Ramos (cell line): Measurements from ENCODE around the gene CUBN.

ENCODE experiments used
- in situ Hi-C: fragments of 300-500 bp; cut with MboI; formaldehyde crosslinking; loops from one replicate; pipeline ENCODE4 v1.14.3; 2022; ENCODE audit warnings: low sequenced_read_pairs; ENCODE audit not compliant: unreplicated experiment

The CUBN gene

GRCh38 chr10:16902606-16903005, 227.0 kb downstream of the CUBN start:
- in situ Hi-C loops = no loop called here

GRCh38 chr10:16901106-16901505, 228.5 kb downstream of the CUBN start:
- in situ Hi-C loops = no loop called here

GRCh38 chr10:16896993-16897392, 232.6 kb downstream of the CUBN start:
- in situ Hi-C loops = no loop called here

DNA sequence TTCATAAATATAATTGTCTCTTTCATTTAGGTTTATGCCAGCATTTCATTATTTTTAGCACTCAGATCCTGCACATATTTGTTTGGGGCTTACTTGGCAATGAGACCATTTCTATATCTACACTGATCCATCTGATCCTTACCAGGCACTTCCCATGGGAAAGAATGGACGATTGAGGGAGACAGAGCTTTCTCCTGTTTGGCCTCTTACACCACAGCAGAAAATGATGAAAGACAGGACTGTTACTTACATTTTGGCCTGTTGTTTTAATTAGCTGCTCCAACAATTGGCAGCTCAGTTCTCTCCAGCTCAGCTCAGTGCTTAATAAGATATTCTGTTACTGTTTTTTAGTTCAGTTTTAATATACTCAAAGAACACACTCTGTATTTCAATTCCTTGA, 234.8 kb downstream of the CUBN start:
- in situ Hi-C loops = no loop called here

GRCh38 chr10:16893664-16894063, 235.9 kb downstream of the CUBN start:
- in situ Hi-C loops = no loop called here

GRCh38 chr10:16891375-16892313, 238.0 kb downstream of the CUBN start:
- in situ Hi-C loops = no loop called here

- in situ Hi-C loops = no loop called here
Measured at GRCh38 chr10:16890691-16891090, 238.9 kb downstream of the CUBN start.

DNA sequence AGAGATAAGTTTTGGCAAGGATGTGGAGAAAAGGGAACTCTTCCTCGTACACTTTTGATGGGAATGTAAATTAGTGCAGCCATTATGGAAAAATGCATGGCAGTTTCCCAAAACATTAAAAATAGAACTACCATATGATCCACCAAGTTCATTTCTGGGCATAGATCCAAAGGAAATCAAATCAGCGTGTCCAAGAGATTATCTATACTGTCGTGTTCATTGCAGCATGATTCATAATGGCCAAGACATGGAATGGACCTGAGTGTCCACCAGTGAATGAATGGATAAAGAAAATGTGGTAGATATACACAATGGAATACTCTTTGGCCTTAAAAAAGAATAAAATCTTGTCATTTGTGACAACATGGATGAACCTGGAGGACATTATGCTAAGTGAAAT, 242.0 kb downstream of the CUBN start:
- in situ Hi-C loops = no loop called here

GRCh38 chr10:16886031-16886430, 243.6 kb downstream of the CUBN start:
- in situ Hi-C loops = no loop called here

- in situ Hi-C loops = no loop called here
Measured at GRCh38 chr10:16884497-16884896, 245.1 kb downstream of the CUBN start.

- in situ Hi-C loops = no loop called here
Measured at GRCh38 chr10:16883084-16883483, 246.5 kb downstream of the CUBN start.

DNA sequence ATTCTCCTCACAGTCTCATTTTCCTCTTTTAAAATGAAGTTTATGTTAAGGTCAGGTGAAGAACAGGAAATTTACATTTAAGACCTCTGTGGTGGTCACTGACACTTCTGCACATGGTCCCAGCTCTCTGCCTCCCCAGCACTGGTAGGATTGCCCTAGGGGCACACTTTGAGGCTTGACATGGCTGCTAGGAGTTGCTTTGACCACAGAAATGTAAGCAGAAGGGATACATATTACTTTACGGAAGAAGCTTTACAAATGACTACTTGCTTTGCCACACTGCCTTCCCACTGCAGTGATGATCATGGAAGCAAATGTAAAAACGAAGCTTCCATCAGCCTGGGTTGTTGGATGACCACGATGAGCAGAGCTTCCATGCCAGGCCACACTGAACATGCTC, 259.3 kb downstream of the CUBN start:
- in situ Hi-C loops = no loop called here

- in situ Hi-C loops = no loop called here
Measured at GRCh38 chr10:16867990-16868389, 261.6 kb downstream of the CUBN start.

DNA sequence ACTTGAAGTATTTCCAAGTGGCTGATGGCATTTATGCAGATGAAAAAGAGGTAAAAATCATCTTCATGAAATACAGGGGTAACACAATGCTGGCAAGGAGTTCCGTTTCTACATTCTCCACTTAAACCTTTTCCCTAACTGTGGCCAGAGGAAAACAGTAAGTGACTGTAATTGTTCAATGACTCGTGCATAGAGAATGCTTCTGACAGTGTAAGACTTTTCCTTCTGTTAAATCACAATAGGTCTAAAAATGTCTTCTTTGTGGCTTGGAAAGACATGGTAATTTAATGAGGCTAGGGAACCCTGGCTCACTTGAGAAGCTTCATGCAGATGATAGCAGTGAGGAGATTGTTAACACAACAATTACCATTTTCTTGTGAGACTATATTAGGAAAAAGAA, 262.1 kb downstream of the CUBN start:
- in situ Hi-C loops = no loop called here

- in situ Hi-C loops = no loop called here
Measured at GRCh38 chr10:16866541-16867275, 262.9 kb downstream of the CUBN start.

- in situ Hi-C loops = no loop called here
Measured at GRCh38 chr10:16865766-16866165, 263.8 kb downstream of the CUBN start.

DNA sequence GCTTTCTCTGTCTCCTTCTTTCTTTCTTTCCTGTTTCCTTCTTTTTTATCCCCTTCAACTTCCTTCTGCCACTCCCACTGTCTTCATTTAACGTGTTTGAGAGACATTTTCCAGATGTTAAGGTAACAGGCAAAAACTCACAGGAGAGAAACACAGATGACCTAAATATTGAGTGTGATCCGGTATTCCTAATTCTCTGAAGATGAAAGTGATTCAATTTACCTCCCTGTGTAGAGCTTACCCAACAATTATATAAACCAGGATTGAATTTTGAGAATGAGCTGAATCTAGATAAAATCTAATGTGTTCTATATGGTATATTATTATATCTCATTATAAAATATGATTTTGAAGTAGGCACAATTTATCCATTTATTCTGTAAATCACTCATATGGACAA, 265.8 kb downstream of the CUBN start:
- in situ Hi-C loops = no loop called here

- in situ Hi-C loops = no loop called here
Measured at GRCh38 chr10:16857419-16857818, 272.2 kb downstream of the CUBN start.

DNA sequence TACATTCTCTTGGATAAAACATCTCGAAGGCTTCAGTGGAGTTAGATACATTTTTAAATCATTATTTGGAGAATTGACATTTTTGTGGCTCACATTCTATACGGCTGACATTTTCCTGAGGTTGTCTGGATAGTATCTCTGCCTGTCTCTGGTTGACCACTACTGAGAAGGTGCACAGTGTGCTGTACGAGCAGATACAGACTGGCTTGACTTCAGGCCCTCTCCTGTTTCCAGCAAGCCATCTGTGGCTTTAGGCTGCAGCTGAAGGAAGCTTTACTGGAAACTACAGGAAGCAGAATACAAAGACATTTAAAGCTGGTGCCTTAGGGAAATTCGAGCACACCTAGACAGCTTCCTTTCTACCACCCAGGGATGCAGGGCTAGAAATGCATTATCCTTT, 273.0 kb downstream of the CUBN start:
- in situ Hi-C loops = no loop called here

GRCh38 chr10:16856092-16856491, 273.5 kb downstream of the CUBN start:
- in situ Hi-C loops = no loop called here

GRCh38 chr10:16854623-16855022, 275.0 kb downstream of the CUBN start:
- in situ Hi-C loops = no loop called here
